ENCODE measurements around the gene ANGPTL8. TPM values are rescaled to one million over a fixed set of nuclear protein-coding genes. Genes with fewer than 3 reads are reported as not detected.

The ANGPTL8 gene
- total and polyA plus RNA-seq, 7 donors, result 0.08 to 14.6 (median 0.48) TPM; not detected in 2

DNA sequence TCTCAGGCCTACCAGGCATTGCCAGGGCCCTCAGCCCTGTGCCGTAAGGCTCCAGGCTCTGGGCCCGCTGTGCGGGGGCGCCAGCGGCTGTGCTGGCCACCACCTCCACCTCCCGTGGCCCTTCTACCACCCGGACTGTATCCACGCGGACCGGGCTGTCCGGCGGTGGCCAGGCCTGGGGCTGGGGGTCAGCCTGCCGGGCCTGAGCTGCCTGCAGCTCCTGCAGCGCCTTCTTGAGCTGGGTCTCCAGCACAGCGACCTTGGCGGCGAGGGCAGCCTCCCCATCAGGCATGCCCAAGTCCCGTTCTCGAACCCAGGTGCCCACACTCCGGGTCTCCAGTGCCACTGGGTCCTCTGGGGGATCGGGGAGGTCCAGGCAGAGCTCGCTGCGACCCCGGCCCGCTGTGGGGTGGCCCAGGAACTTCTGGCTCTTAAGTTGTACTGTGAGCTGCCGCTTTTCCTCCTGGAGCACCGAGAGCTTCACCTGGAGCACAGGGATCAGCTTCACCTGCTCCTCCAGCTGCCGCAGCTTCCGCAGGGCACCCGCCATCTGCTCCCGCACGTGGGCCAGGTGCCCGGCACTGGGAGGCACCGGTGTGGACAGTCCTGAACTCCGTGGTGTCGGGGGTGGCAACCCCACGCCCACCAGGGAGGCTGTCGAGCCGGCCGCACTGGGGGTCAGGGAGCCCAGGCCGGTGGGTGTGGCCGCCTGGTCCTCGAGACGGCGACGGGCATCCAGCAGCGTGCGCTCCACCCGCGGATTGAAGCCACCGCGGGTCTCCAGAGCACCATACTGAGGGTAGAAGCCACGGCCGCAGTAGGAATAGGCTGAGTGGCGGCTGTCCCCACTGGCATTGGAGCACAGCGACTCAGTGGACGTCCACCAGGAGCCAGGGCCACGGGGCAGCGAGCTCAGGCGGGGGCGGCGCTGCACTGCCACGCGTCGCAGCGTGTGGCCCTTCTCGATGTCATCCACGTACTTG lies 46.2 kb upstream of the ANGPTL8 start:
- intact Hi-C loops (cut with DNase I), result no loop called here
- no peak for ATAC-seq
- no peak overlapping the region for H3K4me3 ChIP-seq

DNA sequence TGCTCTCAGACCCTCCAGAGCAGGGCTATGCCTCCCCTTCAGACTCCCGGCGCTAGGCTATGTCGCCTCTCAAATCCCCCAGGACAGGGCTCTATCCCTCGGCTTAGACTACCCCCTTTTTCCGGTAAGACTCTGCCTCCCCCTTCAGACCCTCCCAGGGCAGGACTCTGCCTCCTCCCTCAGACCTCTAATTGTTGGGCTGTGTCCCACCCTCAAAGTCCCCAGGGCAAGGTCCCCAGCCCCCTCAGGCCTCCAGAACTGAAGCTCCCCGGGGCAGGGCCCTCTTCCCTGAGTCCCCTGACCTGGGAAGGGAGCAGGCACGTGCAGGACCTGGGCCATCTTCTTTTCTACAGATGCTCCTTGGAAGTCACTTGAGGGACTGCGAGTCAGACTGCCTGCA lies 45.2 kb upstream of the ANGPTL8 start:
- H3K27me3 ChIP-seq (ENCODE audit: insufficient read depth in 3 of 3, low read length in 2 of 3), result no peaks in the 10 kb centered on the region
- peak overlapping the region; percentile 76 for H3K4me3 ChIP-seq
- no peaks in the 10 kb centered on the region for H3K9me3 ChIP-seq
- H3K36me3 ChIP-seq (ENCODE audit: insufficient read depth in 1 of 2, low read depth in 1 of 2), result peaks cover 0 to 26% of the 10 kb centered on the region in 2 donors
- intact Hi-C loops (cut with DNase I), result no loop called here
- ATAC-seq (no peak), DNase-seq (no peak)
- peaks cover 27% of the 10 kb centered on the region for H3K4me1 ChIP-seq
- 66 to 81% (median 70%) methylated on average over 8 of the region's 8 CpGs for WGBS, 3 donors
- TF ChIP-seq, protein P1, sequence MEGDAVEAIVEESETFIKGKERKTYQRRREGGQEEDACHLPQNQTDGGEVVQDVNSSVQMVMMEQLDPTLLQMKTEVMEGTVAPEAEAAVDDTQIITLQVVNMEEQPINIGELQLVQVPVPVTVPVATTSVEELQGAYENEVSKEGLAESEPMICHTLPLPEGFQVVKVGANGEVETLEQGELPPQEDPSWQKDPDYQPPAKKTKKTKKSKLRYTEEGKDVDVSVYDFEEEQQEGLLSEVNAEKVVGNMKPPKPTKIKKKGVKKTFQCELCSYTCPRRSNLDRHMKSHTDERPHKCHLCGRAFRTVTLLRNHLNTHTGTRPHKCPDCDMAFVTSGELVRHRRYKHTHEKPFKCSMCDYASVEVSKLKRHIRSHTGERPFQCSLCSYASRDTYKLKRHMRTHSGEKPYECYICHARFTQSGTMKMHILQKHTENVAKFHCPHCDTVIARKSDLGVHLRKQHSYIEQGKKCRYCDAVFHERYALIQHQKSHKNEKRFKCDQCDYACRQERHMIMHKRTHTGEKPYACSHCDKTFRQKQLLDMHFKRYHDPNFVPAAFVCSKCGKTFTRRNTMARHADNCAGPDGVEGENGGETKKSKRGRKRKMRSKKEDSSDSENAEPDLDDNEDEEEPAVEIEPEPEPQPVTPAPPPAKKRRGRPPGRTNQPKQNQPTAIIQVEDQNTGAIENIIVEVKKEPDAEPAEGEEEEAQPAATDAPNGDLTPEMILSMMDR (IDR thresholded peaks at IDR 0.05), result no peak
- peak overlapping the region; percentile 46 for H3K27ac ChIP-seq

More for the DNA sequence above, 46.2 kb upstream of the ANGPTL8 start:
- whole genome bisulfite sequencing, 3 donors, result 89 to 92% (median 89%) methylated on average over 67 to 68 of the region's 68 CpGs
- H3K27me3 ChIP-seq (ENCODE audit: insufficient read depth in 3 of 3, low read length in 2 of 3), result no peaks in the 10 kb centered on the region
- no peak for DNase-seq
- peak overlapping the region; percentile 46 for H3K27ac ChIP-seq
- H3K9me3 ChIP-seq, result no peaks in the 10 kb centered on the region
- H3K36me3 ChIP-seq (ENCODE audit: insufficient read depth in 1 of 2, low read depth in 1 of 2), result peaks cover 0 to 30% of the 10 kb centered on the region in 2 donors
- peaks cover 27% of the 10 kb centered on the region for H3K4me1 ChIP-seq
- TF ChIP-seq, protein P1 (IDR thresholded peaks at IDR 0.05), result no peak

- Histone ChIP-seq H3K36me3 (ENCODE audit: insufficient read depth in 1 of 2, low read depth in 1 of 2) (peaks cover 0 to 26% of the 10 kb centered on the region in 2 donors), H3K4me1 (peaks cover 23% of the 10 kb centered on the region), H3K27ac (peak overlapping the region; percentile 58), H3K27me3 (ENCODE audit: insufficient read depth in 3 of 3, low read length in 2 of 3) (no peaks in the 10 kb centered on the region), H3K4me3 (peak overlapping the region; percentile 76), H3K9me3 (no peaks in the 10 kb centered on the region)
- WGBS, 3 donors, result 33 to 39% (median 37%) methylated on average over 18 to 20 of the region's 20 CpGs
- intact Hi-C loops (cut with DNase I), result no loop called here
- no peak for ATAC-seq
- TF ChIP-seq, protein P1 (IDR thresholded peaks at IDR 0.05), result no peak
- peak in 1 of 2 donors; percentile 66 for DNase-seq
Observed at GRCh38 chr19:11194656-11195558, 44.5 kb upstream of the ANGPTL8 start.

- Histone ChIP-seq H3K27me3 (ENCODE audit: insufficient read depth in 3 of 3, low read length in 2 of 3) (no peaks in the 10 kb centered on the region), H3K36me3 (ENCODE audit: insufficient read depth in 1 of 2, low read depth in 1 of 2) (peaks cover 0 to 23% of the 10 kb centered on the region in 2 donors), H3K4me3 (peak overlapping the region; percentile 76), H3K27ac (no peak overlapping the region), H3K9me3 (no peaks in the 10 kb centered on the region), H3K4me1 (peaks cover 16% of the 10 kb centered on the region)
- ATAC-seq, result no peak
- WGBS, 3 donors, result 66 to 69% (median 67%) methylated on average over 12 of the region's 12 CpGs
- intact Hi-C loops (cut with DNase I), result no loop called here
- TF ChIP-seq, protein P1 (IDR thresholded peaks at IDR 0.05), result no peak
- no peak for DNase-seq
Observed at GRCh38 chr19:11195681-11196080, 43.7 kb upstream of the ANGPTL8 start.

Data from psoas muscle (tissue), 8 donors.